ENCODE results near the gene COQ4. TPM values are rescaled to one million over a fixed set of nuclear protein-coding genes. Genes with fewer than 3 reads are reported as not detected.

COQ4 gene
- total RNA-seq, 1 experiment from 2014 or later, result 45.3 TPM

DNA sequence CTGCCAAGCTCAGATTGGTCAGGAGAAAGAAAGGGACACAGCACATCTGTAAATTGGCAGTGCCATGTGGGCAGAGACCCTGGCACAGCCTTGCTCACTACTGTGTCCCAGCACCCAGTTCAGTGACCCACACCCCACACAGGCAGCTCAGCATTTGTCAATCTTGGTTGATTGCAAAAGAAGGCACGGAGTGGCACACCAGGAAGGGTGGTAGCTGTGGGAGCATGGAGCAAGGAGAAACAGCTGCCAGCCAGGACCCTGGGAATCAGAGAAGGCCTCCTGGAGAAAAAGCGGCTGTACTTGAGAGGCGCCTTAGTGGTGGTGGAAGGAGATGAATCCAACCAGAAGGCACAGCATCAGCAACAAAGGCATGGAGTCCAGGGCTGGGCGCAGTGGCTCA lies 21.2 kb downstream of the COQ4 start:
- H3K27ac Mint-ChIP-seq, result no peak overlapping the region
- DNase-seq (ENCODE audit: low spot score) (no peak), ATAC-seq (no peak)
- H3K4me3 Mint-ChIP-seq, result no peak overlapping the region
- TF ChIP-seq NFYB (CRISPR knock-in tag; conservative IDR thresholded peaks at IDR 0.05; ENCODE audit: low read depth) (no peak), CTCF (IDR thresholded peaks at IDR 0.05) (no peak), PRDM15 (CRISPR knock-in tag; IDR thresholded peaks at IDR 0.05) (peak; percentile 59), ZNF232 (CRISPR knock-in tag; IDR thresholded peaks at IDR 0.05) (no peak)
- TF ChIP-seq, protein P1, sequence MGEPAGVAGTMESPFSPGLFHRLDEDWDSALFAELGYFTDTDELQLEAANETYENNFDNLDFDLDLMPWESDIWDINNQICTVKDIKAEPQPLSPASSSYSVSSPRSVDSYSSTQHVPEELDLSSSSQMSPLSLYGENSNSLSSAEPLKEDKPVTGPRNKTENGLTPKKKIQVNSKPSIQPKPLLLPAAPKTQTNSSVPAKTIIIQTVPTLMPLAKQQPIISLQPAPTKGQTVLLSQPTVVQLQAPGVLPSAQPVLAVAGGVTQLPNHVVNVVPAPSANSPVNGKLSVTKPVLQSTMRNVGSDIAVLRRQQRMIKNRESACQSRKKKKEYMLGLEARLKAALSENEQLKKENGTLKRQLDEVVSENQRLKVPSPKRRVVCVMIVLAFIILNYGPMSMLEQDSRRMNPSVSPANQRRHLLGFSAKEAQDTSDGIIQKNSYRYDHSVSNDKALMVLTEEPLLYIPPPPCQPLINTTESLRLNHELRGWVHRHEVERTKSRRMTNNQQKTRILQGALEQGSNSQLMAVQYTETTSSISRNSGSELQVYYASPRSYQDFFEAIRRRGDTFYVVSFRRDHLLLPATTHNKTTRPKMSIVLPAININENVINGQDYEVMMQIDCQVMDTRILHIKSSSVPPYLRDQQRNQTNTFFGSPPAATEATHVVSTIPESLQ (CRISPR knock-in tag; IDR thresholded peaks at IDR 0.05), result no peak
- peaks cover 5% of the 10 kb centered on the region; the same call in 1 of the 2 replicates for H3K4me1 Mint-ChIP-seq
- peaks cover 10% of the 10 kb centered on the region; the same call in 1 of the 2 replicates for H3K36me3 Mint-ChIP-seq
- POLR2A ChIA-PET, result no interaction called here
- no peaks in the 10 kb centered on the region for H3K9me3 Mint-ChIP-seq
- no peaks in the 10 kb centered on the region for H3K27me3 Mint-ChIP-seq (ENCODE audit: low read depth)
- CTCF ChIA-PET, result interaction anchor here (1.1 to 2.2 kb wide), 4 partner anchors 19 to 95 kb away, joined by 3 to 6 read pairs (median 4); no protein-coding TSS in a partner anchor

DNA sequence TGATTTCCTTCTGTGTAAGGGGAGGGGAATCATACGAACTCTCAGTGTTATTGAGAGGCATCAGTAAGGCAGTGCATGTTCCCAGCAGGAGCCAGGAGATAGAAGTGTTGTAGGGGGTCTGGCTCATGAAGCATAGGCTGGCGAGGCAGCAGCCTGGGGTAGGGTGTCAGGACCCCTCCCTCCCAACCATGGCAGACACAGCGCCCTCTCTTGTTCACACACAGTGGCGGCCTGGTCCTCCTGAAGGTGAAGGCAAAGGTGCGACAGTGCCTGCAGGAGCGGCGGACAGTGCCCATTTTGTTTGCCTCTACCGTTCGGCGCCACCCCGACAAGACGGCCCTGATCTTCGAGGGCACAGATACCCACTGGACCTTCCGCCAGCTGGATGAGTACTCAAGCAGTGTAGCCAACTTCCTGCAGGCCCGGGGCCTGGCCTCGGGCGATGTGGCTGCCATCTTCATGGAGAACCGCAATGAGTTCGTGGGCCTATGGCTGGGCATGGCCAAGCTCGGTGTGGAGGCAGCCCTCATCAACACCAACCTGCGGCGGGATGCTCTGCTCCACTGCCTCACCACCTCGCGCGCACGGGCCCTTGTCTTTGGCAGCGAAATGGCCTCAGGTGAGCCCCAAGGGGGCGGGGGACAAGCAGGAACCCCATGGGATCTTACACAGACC lies 22.4 kb downstream of the COQ4 start:
- no peak overlapping the region for H3K27ac Mint-ChIP-seq
- DNase-seq (ENCODE audit: low spot score), result peak; percentile 63
- ATAC-seq, result peak; percentile 3; the same call in 1 of the 2 replicates
- no peak overlapping the region for H3K4me3 Mint-ChIP-seq
- H3K36me3 Mint-ChIP-seq, result peaks cover 19% of the 10 kb centered on the region; the same call in 1 of the 2 replicates
- no peaks in the 10 kb centered on the region for H3K27me3 Mint-ChIP-seq (ENCODE audit: low read depth)
- ChIA-PET CTCF (interaction anchor here (0.9 to 2.5 kb wide), 5 partner anchors 17 to 86 kb away, joined by 3 to 6 read pairs (median 5); no protein-coding TSS in a partner anchor), POLR2A (no interaction called here)
- H3K9me3 Mint-ChIP-seq, result no peaks in the 10 kb centered on the region
- TF ChIP-seq ZNF396 (CRISPR knock-in tag; IDR thresholded peaks at IDR 0.05; ENCODE audit: borderline replicate concordance) (no peak), NR1H2 (CRISPR knock-in tag; IDR thresholded peaks at IDR 0.05) (no peak), PRRX2 (CRISPR knock-in tag; IDR thresholded peaks at IDR 0.05) (no peak), FOXP1 (CRISPR knock-in tag; IDR thresholded peaks at IDR 0.05; ENCODE audit: borderline replicate concordance) (no peak), RORB (CRISPR knock-in tag; IDR thresholded peaks at IDR 0.05) (no peak), ZNF219 (CRISPR knock-in tag; IDR thresholded peaks at IDR 0.05; ENCODE audit: borderline replicate concordance) (no peak), NR2C2 (CRISPR knock-in tag; IDR thresholded peaks at IDR 0.05) (no peak)
- TF ChIP-seq, protein P2, sequence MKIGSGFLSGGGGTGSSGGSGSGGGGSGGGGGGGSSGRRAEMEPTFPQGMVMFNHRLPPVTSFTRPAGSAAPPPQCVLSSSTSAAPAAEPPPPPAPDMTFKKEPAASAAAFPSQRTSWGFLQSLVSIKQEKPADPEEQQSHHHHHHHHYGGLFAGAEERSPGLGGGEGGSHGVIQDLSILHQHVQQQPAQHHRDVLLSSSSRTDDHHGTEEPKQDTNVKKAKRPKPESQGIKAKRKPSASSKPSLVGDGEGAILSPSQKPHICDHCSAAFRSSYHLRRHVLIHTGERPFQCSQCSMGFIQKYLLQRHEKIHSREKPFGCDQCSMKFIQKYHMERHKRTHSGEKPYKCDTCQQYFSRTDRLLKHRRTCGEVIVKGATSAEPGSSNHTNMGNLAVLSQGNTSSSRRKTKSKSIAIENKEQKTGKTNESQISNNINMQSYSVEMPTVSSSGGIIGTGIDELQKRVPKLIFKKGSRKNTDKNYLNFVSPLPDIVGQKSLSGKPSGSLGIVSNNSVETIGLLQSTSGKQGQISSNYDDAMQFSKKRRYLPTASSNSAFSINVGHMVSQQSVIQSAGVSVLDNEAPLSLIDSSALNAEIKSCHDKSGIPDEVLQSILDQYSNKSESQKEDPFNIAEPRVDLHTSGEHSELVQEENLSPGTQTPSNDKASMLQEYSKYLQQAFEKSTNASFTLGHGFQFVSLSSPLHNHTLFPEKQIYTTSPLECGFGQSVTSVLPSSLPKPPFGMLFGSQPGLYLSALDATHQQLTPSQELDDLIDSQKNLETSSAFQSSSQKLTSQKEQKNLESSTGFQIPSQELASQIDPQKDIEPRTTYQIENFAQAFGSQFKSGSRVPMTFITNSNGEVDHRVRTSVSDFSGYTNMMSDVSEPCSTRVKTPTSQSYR (CRISPR knock-in tag; IDR thresholded peaks at IDR 0.05), result no peak
- H3K4me1 Mint-ChIP-seq, result peaks cover 5% of the 10 kb centered on the region; the same call in 1 of the 2 replicates
